Erythroblast (primary cell): ENCODE data around the gene IGFBP5.

Source experiments
- GATA1 ChIP-seq: IDR thresholded peaks from 2 replicates; pipeline ENCODE4 v1.6.1; 2011; ENCODE audit warnings: low read depth, mild to moderate bottlenecking, control low read depth, low read length, moderate library complexity
- POLR2A ChIP-seq: IDR thresholded peaks from 2 replicates; pipeline ENCODE4 v1.6.1; 2011; ENCODE audit warnings: mild to moderate bottlenecking, low read length

GRCh38 chr2:216700781-216701180, 5.4 kb upstream of the IGFBP5 start:
- no peak for TF ChIP-seq POLR2A
- no peak for TF ChIP-seq GATA1
